OCI-LY7 (cell line): ENCODE results near the gene WWTR1. TPM values are rescaled to one million over a fixed set of nuclear protein-coding genes. Genes with fewer than 3 reads are reported as not detected.
A peak's percentile ranks its signal among the peaks of the same experiment; 100 is the strongest.

Experiments used
- BruUV-seq: library from RNA; stranded (reverse); fragments of 400-500 nt; replicated peaks from 2 replicates; lab custom pipeline; 2021; lab: Mats Ljungman, UMichigan
- CTCF ChIA-PET: fragments of 300-600 bp; sonication (Branson Sonifier 250); formaldehyde crosslinking; loops from one replicate; lab custom pipeline; 2022; ENCODE audit warnings: antibody characterized with exemption; ENCODE audit not compliant: unreplicated experiment; lab: Charles Lee
- POLR2A ChIA-PET: fragments of 300-600 bp; sonication (Branson Sonifier 250); formaldehyde crosslinking; loops from one replicate; lab custom pipeline; 2022; ENCODE audit warnings: antibody characterized with exemption; lab: Charles Lee
- DNase-seq: peaks from one replicate; pipeline ENCODE4 v3.0.0-alpha.2; 2015; ENCODE audit warnings: low spot score
- H2AFZ ChIP-seq: fragments of 200-600 bp; sonication (generic), shearing (Covaris generic); 2 replicates; pipeline ENCODE4 v1.6.1; 2014; ENCODE audit warnings: mild to moderate bottlenecking, antibody characterized with exemption, low read length, moderate library complexity
- H3K27ac ChIP-seq: fragments of 200-600 bp; sonication (generic); 2 replicates; pipeline ENCODE4 v1.5.1; 2014; ENCODE audit warnings: mixed run types, low read depth, mild to moderate bottlenecking, moderate library complexity, low read length, inconsistent platforms; ENCODE audit not compliant: poor library complexity, severe bottlenecking
- H3K36me3 ChIP-seq: fragments of 200-600 bp; sonication (generic); 2 replicates; pipeline ENCODE4 v1.6.1; 2014; ENCODE audit warnings: mild to moderate bottlenecking, antibody characterized with exemption, low read length, moderate library complexity, mixed read lengths; ENCODE audit not compliant: insufficient read depth
- H3K4me1 ChIP-seq: fragments of 200-600 bp; sonication (generic); 2 replicates; pipeline ENCODE4 v1.5.1; 2014; ENCODE audit warnings: mild to moderate bottlenecking, low read length; ENCODE audit not compliant: insufficient read depth, poor library complexity, severe bottlenecking
- H3K4me2 ChIP-seq: fragments of 200-600 bp; sonication (generic); 2 replicates; pipeline ENCODE4 v1.6.1; 2014; ENCODE audit warnings: mild to moderate bottlenecking, low read length
- H3K4me3 ChIP-seq: fragments of 200-600 bp; sonication (generic); 2 replicates; pipeline ENCODE4 v1.5.1; 2014; ENCODE audit warnings: mild to moderate bottlenecking, low read depth, low read length; ENCODE audit not compliant: poor library complexity, severe bottlenecking
- H3K79me2 ChIP-seq: fragments of 200-600 bp; sonication (generic); 2 replicates; pipeline ENCODE4 v1.6.1; 2016; ENCODE audit warnings: low read depth, mild to moderate bottlenecking, low read length, moderate library complexity, mixed read lengths; ENCODE audit not compliant: insufficient read depth
- H3K9me2 ChIP-seq: fragments of 200-600 bp; sonication (generic); 2 replicates; pipeline ENCODE4 v1.6.1; 2016; ENCODE audit warnings: mild to moderate bottlenecking, low read length, mixed read lengths; ENCODE audit not compliant: insufficient read depth
- H3K9me3 ChIP-seq: fragments of 200-600 bp; sonication (generic); 2 replicates; pipeline ENCODE4 v1.6.1; 2014; ENCODE audit warnings: mild to moderate bottlenecking, mixed run types, low read length, mixed read lengths
- H4K20me1 ChIP-seq: fragments of 200-600 bp; sonication (generic); 2 replicates; pipeline ENCODE4 v1.6.1; 2014; ENCODE audit warnings: mild to moderate bottlenecking, antibody characterized with exemption, low read length, moderate library complexity, mixed read lengths; ENCODE audit not compliant: insufficient read depth
- CTCF ChIP-seq: fragments of 200-600 bp; sonication (generic); conservative IDR thresholded peaks from 2 replicates; pipeline ENCODE4 v1.5.1; 2014; ENCODE audit warnings: mild to moderate bottlenecking, antibody characterized with exemption, low read length, moderate library complexity, mixed read lengths
- EZH2phosphoT487 ChIP-seq: fragments of 200-600 bp; sonication (generic); IDR thresholded peaks from 2 replicates; pipeline ENCODE4 v1.6.1; 2018; ENCODE audit warnings: low read depth, borderline replicate concordance, mild to moderate bottlenecking, mixed run types, antibody characterized with exemption, low read length, moderate library complexity, mixed read lengths
- intact Hi-C: fragments of 100-400 bp; cut with micrococcal nuclease; formaldehyde crosslinking; loops from one replicate; pipeline ENCODE4 v1.10.0; 2022; ENCODE audit not compliant: unreplicated experiment
- total RNA-seq, 2 experiments: library from RNA; depleted of rRNA in 1 of 2; stranded (reverse); fragments of >200 nt in 1 of 2; shearing (Covaris generic) in 1 of 2; gene quantifications; 2 replicates each; pipeline ENCODE4 v1.2.3, GENCODE V29; 2014 to 2022

The WWTR1 gene
- total RNA-seq, 2 experiments from 2014 or later: 0.15 TPM; not detected in 1

- H3K9me2 ChIP-seq: no peaks in the 10 kb centered on the region
- no peaks in the 10 kb centered on the region for H4K20me1 ChIP-seq
- no peak overlapping the region for H3K4me3 ChIP-seq
- no peaks in the 10 kb centered on the region for H3K79me2 ChIP-seq
- no peak for DNase-seq
- intact Hi-C loops: no loop called here
- BruUV-seq: no TSS peak
- H3K4me2 ChIP-seq: no peak overlapping the region
- no peak for TF ChIP-seq CTCF
- no peak for TF ChIP-seq EZH2phosphoT487
- ChIA-PET CTCF (interaction anchor here (0.6 kb wide), 1 partner anchor 161 kb away, joined by 4 read pairs; no protein-coding TSS in a partner anchor), POLR2A (interaction anchor here (1.1 kb wide), 1 partner anchor 25 kb away, joined by 3 read pairs; no protein-coding TSS in a partner anchor)
- H2AFZ ChIP-seq: no peak overlapping the region
- no peaks in the 10 kb centered on the region for H3K9me3 ChIP-seq
- no peaks in the 10 kb centered on the region for H3K4me1 ChIP-seq
- no peak overlapping the region for H3K27ac ChIP-seq
- no peaks in the 10 kb centered on the region for H3K36me3 ChIP-seq
Observed at GRCh38 chr3:149494759-149495580, 162.9 kb downstream of the WWTR1 start.

GRCh38 chr3:149494022-149494758 lies 163.6 kb downstream of the WWTR1 start:
- no peaks in the 10 kb centered on the region for H4K20me1 ChIP-seq
- H3K4me1 ChIP-seq: no peaks in the 10 kb centered on the region
- TF ChIP-seq EZH2phosphoT487 (no peak), CTCF (peak; percentile 81)
- H2AFZ ChIP-seq: no peak overlapping the region
- ChIA-PET POLR2A (no interaction called here), CTCF (interaction anchor here (0.6 kb wide), 1 partner anchor 162 kb away, joined by 4 read pairs; no protein-coding TSS in a partner anchor)
- BruUV-seq: no TSS peak
- intact Hi-C loops: no loop called here
- H3K79me2 ChIP-seq: no peaks in the 10 kb centered on the region
- no peak overlapping the region for H3K27ac ChIP-seq
- no peak overlapping the region for H3K4me3 ChIP-seq
- H3K4me2 ChIP-seq: no peak overlapping the region
- no peaks in the 10 kb centered on the region for H3K9me3 ChIP-seq
- H3K9me2 ChIP-seq: no peaks in the 10 kb centered on the region
- DNase-seq: peak; percentile 37
- H3K36me3 ChIP-seq: no peaks in the 10 kb centered on the region
